ENCODE data around the gene ACACB. TPM values are rescaled to one million over a fixed set of nuclear protein-coding genes. Genes with fewer than 3 reads are reported as not detected.

Gene ACACB
- total and polyA plus RNA-seq, 2 donors (not counting 3 experiments of a cell fraction or from before 2014, with no cell fraction given) = 1.3 to 5.7 TPM

GRCh38 chr12:109150124-109150640 lies 33.8 kb downstream of the ACACB start:
- peaks cover 2 to 3% of the 10 kb centered on the region in 2 experiments for H3K27me3 ChIP-seq (ENCODE audit: control insufficient read depth in 2 of 2, insufficient read depth in 2 of 2, low read length in 2 of 2)
- POLR2A ChIA-PET = no interaction called here
- no peaks in the 10 kb centered on the region for H3K4me1 ChIP-seq (ENCODE audit: control insufficient read depth, extremely low read depth, insufficient read depth, low read length)
- no peaks in the 10 kb centered on the region for H3K9me3 ChIP-seq (replicated peaks; ENCODE audit: control insufficient read depth, insufficient read depth, low read length)
- dilution Hi-C loops (cut with MboI; ENCODE audit: extremely low pct_ligation_motif_present, low sequenced_read_pairs) (no loop called here), intact Hi-C loops (cut with micrococcal nuclease) (no loop called here)
- no peak overlapping the region for H3K27ac ChIP-seq (ENCODE audit: insufficient read depth, low read depth, low read length)
- no peaks in the 10 kb centered on the region for H3K9me1 ChIP-seq (replicated peaks; ENCODE audit: control insufficient read depth, extremely low read depth, insufficient read depth, low read length)
- TF ChIP-seq POLR2A (IDR thresholded peaks at IDR 0.05; ENCODE audit: low read depth, low read length) = no peak
- TF ChIP-seq MYC (IDR thresholded peaks at IDR 0.05; ENCODE audit: low read depth, low read length) = no peak
- TF ChIP-seq JUN (IDR thresholded peaks at IDR 0.05; ENCODE audit: borderline replicate concordance, insufficient read depth, insufficient read length, low read depth) = no peak
- TF ChIP-seq FOS (IDR thresholded peaks at IDR 0.05; ENCODE audit: borderline replicate concordance, insufficient read depth, low read length) = no peak
- no peak for TF ChIP-seq POLR2AphosphoS5 (IDR thresholded peaks at IDR 0.05; ENCODE audit: insufficient read depth, low read depth, low read length)
- no peak for TF ChIP-seq MAX (IDR thresholded peaks at IDR 0.05; ENCODE audit: insufficient read depth, insufficient read length)
- no peak for TF ChIP-seq GATA2 (IDR thresholded peaks at IDR 0.05; ENCODE audit: insufficient read depth, insufficient read length, low read depth, low read length)
- TF ChIP-seq EZH2 (IDR thresholded peaks at IDR 0.05; ENCODE audit: borderline replicate concordance, low read depth, low read length, severe bottlenecking) = no peak
- TF ChIP-seq CTCF (IDR thresholded peaks at IDR 0.05; ENCODE audit: extremely low read depth in 1 of 2, insufficient read depth in 1 of 2, low read depth in 1 of 2, low read length in 2 of 2) = no peak
- no TSS peak for BruUV-seq (replicated peaks)
- no peak overlapping the region for H3K4me3 ChIP-seq (replicated peaks in 1 of 3; ENCODE audit: insufficient read depth in 1 of 3, low read depth in 1 of 3, low read length in 3 of 3)
- H2AFZ ChIP-seq (ENCODE audit: low read depth, low read length) = no peak overlapping the region
- H3K36me3 ChIP-seq (ENCODE audit: control insufficient read depth in 2 of 2, extremely low read depth in 1 of 2, insufficient read depth in 2 of 2, low read length in 2 of 2) = no peaks in the 10 kb centered on the region
- no peak for FAIRE-seq
- no peak overlapping the region for H3K4me2 ChIP-seq (ENCODE audit: insufficient read depth, low read length)
- no peaks in the 10 kb centered on the region for H4K20me1 ChIP-seq (replicated peaks; ENCODE audit: control insufficient read depth, extremely low read depth, insufficient read depth, low read length)
- DNase-seq (ENCODE audit: low read depth, low spot score) = no peak
- no peak overlapping the region for H3K9ac ChIP-seq (replicated peaks; ENCODE audit: extremely low read depth, insufficient read depth, low read length)
- CTCF ChIA-PET = no interaction called here
- no peaks in the 10 kb centered on the region for H3K79me2 ChIP-seq (ENCODE audit: control insufficient read depth, insufficient read depth, low read length)

All from endothelial cell of umbilical vein (primary cell).